Measurements from ENCODE around the gene ROR1.
"Not testable (repeated sequence)": the region's sequence is repeated elsewhere in the genome, so short reads cannot be mapped to it uniquely, and the experiment has no call there.

ROR1 gene

GRCh38 chr1:64098846-64099582 lies 325.2 kb downstream of the ROR1 start:
- H3K79me2 ChIP-seq (ENCODE audit: insufficient read depth, low read length) = no peaks in the 10 kb centered on the region
- H2AFZ ChIP-seq (ENCODE audit: low read depth, low read length) = no peak overlapping the region
- no peak overlapping the region for H3K4me2 ChIP-seq (ENCODE audit: insufficient read depth, low read length)
- H4K20me1 ChIP-seq (ENCODE audit: insufficient read depth, low read length) = no peaks in the 10 kb centered on the region
- H3K9ac ChIP-seq (ENCODE audit: low read depth, low read length) = no peak overlapping the region
- no peak overlapping the region for H3K27ac ChIP-seq (ENCODE audit: low read length)
- no peaks in the 10 kb centered on the region for H3K4me1 ChIP-seq (ENCODE audit: insufficient read depth, low read length)
- DNase-seq = no peak
- no peak overlapping the region for H3K4me3 ChIP-seq (ENCODE audit: low read depth in 1 of 2, low read length in 2 of 2)
- no peak for TF ChIP-seq CTCF (IDR thresholded peaks at IDR 0.05; ENCODE audit: borderline replicate concordance, extremely low read depth, low read length, poor library complexity, severe bottlenecking)
- no peak for TF ChIP-seq EZH2 (IDR thresholded peaks at IDR 0.05; ENCODE audit: borderline replicate concordance, low read depth, low read length, severe bottlenecking)
- H3K27me3 ChIP-seq (ENCODE audit: insufficient read depth, low read length, poor library complexity) = peaks cover 6% of the 10 kb centered on the region
- no peaks in the 10 kb centered on the region for H3K9me3 ChIP-seq (ENCODE audit: insufficient read depth, low read length, severe bottlenecking)
- no peaks in the 10 kb centered on the region for H3K36me3 ChIP-seq (ENCODE audit: insufficient read depth, low read length)
- ATAC-seq (ENCODE audit: insufficient read depth, low read depth) = no peak

GRCh38 chr1:64100791-64101190 lies 327.0 kb downstream of the ROR1 start:
- H3K4me2 ChIP-seq (ENCODE audit: insufficient read depth, low read length) = no peak overlapping the region
- H3K36me3 ChIP-seq (ENCODE audit: insufficient read depth, low read length) = no peaks in the 10 kb centered on the region
- H3K4me1 ChIP-seq (ENCODE audit: insufficient read depth, low read length) = no peaks in the 10 kb centered on the region
- H3K9ac ChIP-seq (ENCODE audit: low read depth, low read length) = no peak overlapping the region
- H4K20me1 ChIP-seq (ENCODE audit: insufficient read depth, low read length) = no peaks in the 10 kb centered on the region
- ATAC-seq (ENCODE audit: insufficient read depth, low read depth) = no peak
- no peak overlapping the region for H3K4me3 ChIP-seq (ENCODE audit: low read depth in 1 of 2, low read length in 2 of 2)
- H2AFZ ChIP-seq (ENCODE audit: low read depth, low read length) = no peak overlapping the region
- no peak for DNase-seq
- peaks cover 6% of the 10 kb centered on the region for H3K27me3 ChIP-seq (ENCODE audit: insufficient read depth, low read length, poor library complexity)
- no peaks in the 10 kb centered on the region for H3K79me2 ChIP-seq (ENCODE audit: insufficient read depth, low read length)
- no peak overlapping the region for H3K27ac ChIP-seq (ENCODE audit: low read length)
- no peaks in the 10 kb centered on the region for H3K9me3 ChIP-seq (ENCODE audit: insufficient read depth, low read length, severe bottlenecking)
- no peak for TF ChIP-seq EZH2 (IDR thresholded peaks at IDR 0.05; ENCODE audit: borderline replicate concordance, low read depth, low read length, severe bottlenecking)
- TF ChIP-seq CTCF (IDR thresholded peaks at IDR 0.05; ENCODE audit: borderline replicate concordance, extremely low read depth, low read length, poor library complexity, severe bottlenecking) = no peak

GRCh38 chr1:64104585-64104984 lies 330.8 kb downstream of the ROR1 start:
- H3K9ac ChIP-seq (ENCODE audit: low read depth, low read length); H3K79me2 ChIP-seq (ENCODE audit: insufficient read depth, low read length); H3K27me3 ChIP-seq (ENCODE audit: insufficient read depth, low read length, poor library complexity); H3K4me1 ChIP-seq (ENCODE audit: insufficient read depth, low read length); H4K20me1 ChIP-seq (ENCODE audit: insufficient read depth, low read length); H2AFZ ChIP-seq (ENCODE audit: low read depth, low read length); H3K36me3 ChIP-seq (ENCODE audit: insufficient read depth, low read length); H3K4me3 ChIP-seq (ENCODE audit: low read depth in 1 of 2, low read length in 2 of 2); DNase-seq; H3K4me2 ChIP-seq (ENCODE audit: insufficient read depth, low read length); H3K9me3 ChIP-seq (ENCODE audit: insufficient read depth, low read length, severe bottlenecking); ATAC-seq (ENCODE audit: insufficient read depth, low read depth); H3K27ac ChIP-seq (ENCODE audit: low read length): not testable (repeated sequence)

GRCh38 chr1:64107118-64107519 lies 333.3 kb downstream of the ROR1 start:
- Histone ChIP-seq H3K79me2 (ENCODE audit: insufficient read depth, low read length) (no peaks in the 10 kb centered on the region), H3K9me3 (ENCODE audit: insufficient read depth, low read length, severe bottlenecking) (no peaks in the 10 kb centered on the region), H3K4me1 (ENCODE audit: insufficient read depth, low read length) (no peaks in the 10 kb centered on the region), H3K4me3 (ENCODE audit: low read depth in 1 of 2, low read length in 2 of 2) (no peak overlapping the region), H4K20me1 (ENCODE audit: insufficient read depth, low read length) (no peaks in the 10 kb centered on the region), H3K27me3 (ENCODE audit: insufficient read depth, low read length, poor library complexity) (peaks cover 12% of the 10 kb centered on the region), H3K27ac (ENCODE audit: low read length) (no peak overlapping the region), H3K36me3 (ENCODE audit: insufficient read depth, low read length) (no peaks in the 10 kb centered on the region), H3K4me2 (ENCODE audit: insufficient read depth, low read length) (no peak overlapping the region), H2AFZ (ENCODE audit: low read depth, low read length) (no peak overlapping the region), H3K9ac (ENCODE audit: low read depth, low read length) (no peak overlapping the region)
- TF ChIP-seq EZH2 (IDR thresholded peaks at IDR 0.05; ENCODE audit: borderline replicate concordance, low read depth, low read length, severe bottlenecking) (no peak), CTCF (IDR thresholded peaks at IDR 0.05; ENCODE audit: borderline replicate concordance, extremely low read depth, low read length, poor library complexity, severe bottlenecking) (no peak)
- DNase-seq = no peak
- ATAC-seq (ENCODE audit: insufficient read depth, low read depth) = no peak
